Upper lobe of right lung (tissue), 1 donor: ENCODE data around the gene CMA1. TPM values are rescaled to one million over a fixed set of nuclear protein-coding genes. Genes with fewer than 3 reads are reported as not detected.

ENCODE experiments used
- ATAC-seq: fragments of 200-7000 bp; cut with Tn5 transposase; one replicate; pipeline ENCODE4 v1.9.1; 2020; ENCODE audit warnings: mild to moderate bottlenecking, moderate library complexity
- DNase-seq: peaks from one replicate; pipeline ENCODE4 v3.0.0-alpha.2; 2020
- H3K27ac ChIP-seq: fragments of 200-600 bp; one replicate; pipeline ENCODE4 v1.8.0; 2022
- H3K27me3 ChIP-seq: fragments of 200-600 bp; one replicate; pipeline ENCODE4 v1.8.0; 2022; ENCODE audit warnings: mild to moderate bottlenecking
- H3K36me3 ChIP-seq: fragments of 200-600 bp; one replicate; pipeline ENCODE4 v1.8.0; 2022
- H3K4me1 ChIP-seq: fragments of 200-600 bp; one replicate; pipeline ENCODE4 v1.8.0; 2022
- H3K4me3 ChIP-seq: fragments of 200-600 bp; one replicate; pipeline ENCODE4 v1.8.0; 2022; ENCODE audit warnings: mild to moderate bottlenecking
- H3K9me3 ChIP-seq: fragments of 200-600 bp; one replicate; pipeline ENCODE4 v1.8.0; 2022
- CTCF ChIP-seq: fragments of 200-600 bp; IDR thresholded peaks from one replicate; pipeline ENCODE4 v1.8.0; 2022; ENCODE audit warnings: antibody characterized with exemption
- intact Hi-C: fragments of 100-400 bp; cut with DNase I; formaldehyde crosslinking; loops from one replicate; pipeline ENCODE4 v1.11.0; 2022
- total RNA-seq: library from RNA; stranded (reverse); fragmentation: NEBNext Ultra II Directional; extraction: Animal tissue kit (Norgen Biotek cat#: 25700); gene quantifications from one replicate; pipeline ENCODE4 v1.2.1, GENCODE V29; 2021
- donor health status: DM: no; HTN: yes; CAD: no; lungs with severe emphysema.

Gene CMA1
- total RNA-seq, 1 donor from 2014 or later = 1.4 TPM

GRCh38 chr14:24459331-24459730 lies 48.7 kb downstream of the CMA1 start:
- no peak for TF ChIP-seq CTCF
- H3K27ac ChIP-seq = no peak overlapping the region
- intact Hi-C loops = no loop called here
- no peak for ATAC-seq
- no peaks in the 10 kb centered on the region for H3K9me3 ChIP-seq
- H3K36me3 ChIP-seq = no peaks in the 10 kb centered on the region
- no peak overlapping the region for H3K4me3 ChIP-seq
- no peak for DNase-seq
- H3K4me1 ChIP-seq = no peaks in the 10 kb centered on the region
- no peaks in the 10 kb centered on the region for H3K27me3 ChIP-seq

- H3K4me3 ChIP-seq = no peak overlapping the region
- DNase-seq (no peak), ATAC-seq (no peak)
- no peaks in the 10 kb centered on the region for H3K27me3 ChIP-seq
- no peak for TF ChIP-seq CTCF
- no peaks in the 10 kb centered on the region for H3K36me3 ChIP-seq
- no peaks in the 10 kb centered on the region for H3K4me1 ChIP-seq
- no peaks in the 10 kb centered on the region for H3K9me3 ChIP-seq
- H3K27ac ChIP-seq = no peak overlapping the region
- intact Hi-C loops = no loop called here
Observed at GRCh38 chr14:24458736-24459135, 49.3 kb downstream of the CMA1 start.

GRCh38 chr14:24456980-24457379 lies 51.1 kb downstream of the CMA1 start:
- intact Hi-C loops = no loop called here
- H3K27me3 ChIP-seq = no peaks in the 10 kb centered on the region
- no peaks in the 10 kb centered on the region for H3K36me3 ChIP-seq
- H3K9me3 ChIP-seq = no peaks in the 10 kb centered on the region
- H3K27ac ChIP-seq = no peak overlapping the region
- H3K4me1 ChIP-seq = no peaks in the 10 kb centered on the region
- ATAC-seq = no peak
- TF ChIP-seq CTCF = no peak
- H3K4me3 ChIP-seq = no peak overlapping the region
- no peak for DNase-seq

Other genes with a start within 250 kb of the CMA1 start
- gene TGM1, start 245.1 kb downstream of the CMA1 start, total RNA-seq = 12.3 TPM
- 50.3 TPM for gene RABGGTA, start 236.7 kb downstream of the CMA1 start, total RNA-seq
- gene DHRS1, start 208.5 kb downstream of the CMA1 start, total RNA-seq = 28.0 TPM
- gene NOP9, start 208.4 kb downstream of the CMA1 start, total RNA-seq = 21.4 TPM
- gene CIDEB, start 200.3 kb downstream of the CMA1 start, total RNA-seq = 18.8 TPM
- 6.4 TPM for gene LTB4R2, start 198.1 kb downstream of the CMA1 start, total RNA-seq
- 9.8 TPM for gene LTB4R, start 196.8 kb downstream of the CMA1 start, total RNA-seq
- gene ADCY4, start 173.2 kb downstream of the CMA1 start, total RNA-seq = 54.5 TPM
- 23.4 TPM for gene RIPK3, start 168.3 kb downstream of the CMA1 start, total RNA-seq
- 42.5 TPM for gene NFATC4, start 140.1 kb downstream of the CMA1 start, total RNA-seq
- 16.6 TPM for gene NYNRIN, start 109.3 kb downstream of the CMA1 start, total RNA-seq
- 2.9 TPM for gene CBLN3, start 78.6 kb downstream of the CMA1 start, total RNA-seq
- 56.2 TPM for gene KHNYN, start 78.3 kb downstream of the CMA1 start, total RNA-seq
- 61.6 TPM for gene SDR39U1, start 65.5 kb downstream of the CMA1 start, total RNA-seq
- 9.7 TPM for gene CTSG, start 68.0 kb upstream of the CMA1 start, total RNA-seq
- gene GZMH, start 101.4 kb upstream of the CMA1 start, total RNA-seq = 4.7 TPM
- 8.1 TPM for gene GZMB, start 125.9 kb upstream of the CMA1 start, total RNA-seq